LoVo (cell line): ENCODE data around the gene PHLPP1.
"Not testable (repeated sequence)": the region's sequence is repeated elsewhere in the genome, so short reads cannot be mapped to it uniquely, and the experiment has no call there.

Source experiments
- DNase-seq: peaks from one replicate; pipeline ENCODE4 v3.0.0-alpha.2; 2016; ENCODE audit warnings: low spot score

Gene PHLPP1

GRCh38 chr18:62897153-62897552 lies 181.8 kb downstream of the PHLPP1 start:
- no peak for DNase-seq

- DNase-seq, result no peak
Observed at GRCh38 chr18:62898359-62898758, 183.0 kb downstream of the PHLPP1 start.

DNA sequence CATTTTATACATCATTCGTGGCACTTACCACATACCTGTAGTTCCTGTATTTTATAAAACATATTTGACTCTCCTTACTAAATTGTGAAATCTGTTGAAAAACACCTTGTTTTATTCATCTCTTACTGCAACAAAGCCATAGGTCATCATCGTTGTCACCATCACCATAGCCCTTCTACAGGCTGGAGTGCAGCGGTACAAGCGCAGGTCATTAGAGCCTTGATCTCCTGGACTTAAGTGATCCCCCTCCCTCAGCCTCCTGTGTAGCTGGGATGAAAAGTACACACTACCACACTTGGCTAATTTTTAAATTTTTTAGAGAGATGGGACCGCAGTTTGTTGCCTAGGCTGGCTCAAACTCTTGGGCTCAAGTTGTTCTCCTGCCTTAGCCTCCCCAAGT lies 184.2 kb downstream of the PHLPP1 start:
- DNase-seq, result no peak

- DNase-seq, result no peak
Observed at GRCh38 chr18:62900132-62900883, 185.0 kb downstream of the PHLPP1 start.

- no peak for DNase-seq
Observed at GRCh38 chr18:62902776-62903175, 187.4 kb downstream of the PHLPP1 start.

- DNase-seq, result no peak
Observed at GRCh38 chr18:62904396-62905285, 189.3 kb downstream of the PHLPP1 start.

GRCh38 chr18:62912885-62913284 lies 197.5 kb downstream of the PHLPP1 start:
- no peak for DNase-seq

- DNase-seq, result not testable (repeated sequence)
Observed at GRCh38 chr18:62913824-62914223, 198.5 kb downstream of the PHLPP1 start.

DNA sequence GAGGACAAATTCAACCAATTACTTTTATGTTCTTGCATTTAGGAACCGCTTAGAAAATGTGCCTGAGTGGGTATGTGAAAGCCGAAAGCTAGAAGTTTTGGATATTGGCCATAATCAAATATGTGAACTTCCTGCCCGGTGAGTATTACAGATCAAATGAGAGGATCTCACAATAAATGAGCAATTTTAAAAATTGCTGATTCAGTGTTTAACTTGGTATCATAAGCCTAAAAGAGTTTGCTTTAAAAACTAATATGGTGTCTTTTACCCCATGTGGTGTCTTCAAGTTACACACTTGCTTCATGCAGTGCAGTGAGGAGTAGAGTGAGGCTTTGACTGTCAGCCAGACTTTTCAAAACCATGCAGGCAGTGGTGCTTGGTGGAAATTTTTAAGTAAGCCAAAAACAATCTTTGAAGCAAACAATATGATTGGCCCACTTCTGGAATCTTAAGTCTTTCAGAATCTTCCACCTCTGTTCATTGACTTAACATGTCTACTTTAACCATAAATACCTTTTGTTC lies 199.6 kb downstream of the PHLPP1 start:
- no peak for DNase-seq

DNA sequence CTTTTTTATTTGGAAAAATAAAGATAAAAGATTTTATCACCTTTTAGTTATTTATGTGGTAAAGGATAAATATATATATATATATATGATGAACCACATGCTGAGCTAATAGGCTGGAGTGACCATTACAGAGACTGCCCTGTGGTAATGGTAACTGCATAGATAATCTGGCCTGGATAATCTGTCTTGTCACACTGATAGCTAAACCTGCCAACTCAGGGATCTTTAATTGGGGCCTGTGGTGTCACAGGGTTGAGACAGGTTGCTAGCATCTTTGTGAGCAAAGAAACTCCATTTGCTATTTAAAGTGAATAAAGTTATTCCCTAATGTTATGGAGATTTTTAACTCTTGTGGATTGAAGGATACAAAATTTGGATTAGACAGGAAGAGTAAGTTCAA lies 203.0 kb downstream of the PHLPP1 start:
- DNase-seq, result no peak

DNA sequence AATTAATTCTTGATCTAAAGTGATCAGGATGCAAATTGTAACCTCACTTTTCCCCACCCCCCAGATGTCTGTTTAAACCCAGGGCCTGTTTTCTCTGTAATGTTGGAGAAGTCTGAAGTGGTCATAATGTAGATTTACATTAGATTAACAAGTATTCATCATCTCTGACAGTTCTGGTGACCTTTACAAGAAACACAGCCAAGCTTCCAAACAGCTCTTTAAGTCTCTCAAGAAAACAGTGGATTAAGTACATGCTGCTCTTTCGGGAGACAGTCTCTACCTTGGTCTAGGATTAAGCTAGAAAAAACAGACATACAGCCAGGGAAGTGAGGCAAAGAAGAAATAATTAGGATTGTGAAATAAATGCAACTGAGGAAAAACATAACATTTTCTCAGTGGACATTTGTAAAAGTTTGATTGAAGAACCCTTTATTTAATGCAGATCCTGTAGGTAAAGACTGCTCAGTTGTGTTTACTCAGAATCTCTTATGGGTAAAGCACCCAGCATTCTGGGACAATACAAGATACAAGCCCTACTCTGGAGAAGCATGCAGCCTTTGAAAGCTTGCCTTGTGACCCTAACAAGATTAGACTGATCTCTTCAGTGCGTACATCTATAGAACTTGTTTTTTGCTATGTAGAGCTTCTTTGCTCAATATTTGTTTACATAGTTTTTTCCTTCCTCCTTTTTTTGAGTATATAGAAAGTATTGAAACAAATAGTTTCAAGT lies 203.9 kb downstream of the PHLPP1 start:
- DNase-seq, result no peak

DNA sequence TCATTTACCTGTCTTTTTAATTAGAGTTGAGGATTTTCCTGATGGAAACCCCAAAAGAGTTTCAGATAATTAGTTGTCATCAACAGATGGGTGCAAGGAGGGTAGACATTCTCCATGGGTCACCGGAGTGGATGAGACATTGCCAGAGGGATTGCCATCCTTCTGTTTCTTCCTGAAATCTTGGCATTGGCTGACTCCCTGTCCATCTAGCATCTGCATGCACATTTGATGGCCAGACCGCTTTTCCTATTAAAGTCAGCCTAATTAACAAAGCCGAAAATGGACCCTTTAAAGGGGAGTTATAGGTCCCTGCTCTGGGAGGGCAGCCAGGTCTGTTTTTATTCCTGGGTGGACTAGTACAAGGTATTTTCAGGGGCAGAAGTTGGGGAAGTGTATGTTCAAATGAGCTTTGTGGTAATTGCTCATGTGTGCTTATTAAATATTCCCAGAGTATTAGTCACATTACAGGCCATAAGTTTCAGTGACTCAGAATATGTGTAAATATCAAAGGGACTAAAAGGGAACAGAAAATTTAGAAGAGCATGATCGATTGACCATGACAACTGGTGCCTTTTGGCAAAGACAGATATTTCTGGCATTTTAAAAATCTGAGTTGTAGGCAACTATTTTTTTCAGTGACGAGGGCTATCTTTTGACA lies 209.8 kb downstream of the PHLPP1 start:
- no peak for DNase-seq

DNA sequence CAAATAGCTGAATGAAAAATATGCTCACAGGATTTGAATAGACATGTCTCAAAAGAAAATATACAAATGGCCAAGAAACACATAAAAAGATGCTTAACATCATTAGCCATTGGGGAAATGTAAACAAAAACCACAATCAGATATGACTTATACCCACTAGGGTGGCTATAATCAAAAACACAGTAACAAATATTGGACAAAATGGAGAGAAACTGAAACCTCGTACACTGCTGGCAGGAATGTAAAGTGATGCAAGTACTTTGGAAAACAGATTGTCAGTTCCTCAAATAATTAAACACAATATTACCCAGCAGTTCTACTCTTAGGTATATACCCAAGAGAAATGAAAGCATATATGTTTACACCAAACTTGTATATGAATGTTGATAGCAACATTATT lies 213.0 kb downstream of the PHLPP1 start:
- DNase-seq, result no peak

- DNase-seq, result no peak
Observed at GRCh38 chr18:62933261-62933887, 218.0 kb downstream of the PHLPP1 start.

GRCh38 chr18:62935994-62936393 lies 220.7 kb downstream of the PHLPP1 start:
- DNase-seq, result no peak

- DNase-seq, result no peak
Observed at GRCh38 chr18:62937065-62937464, 221.7 kb downstream of the PHLPP1 start.

DNA sequence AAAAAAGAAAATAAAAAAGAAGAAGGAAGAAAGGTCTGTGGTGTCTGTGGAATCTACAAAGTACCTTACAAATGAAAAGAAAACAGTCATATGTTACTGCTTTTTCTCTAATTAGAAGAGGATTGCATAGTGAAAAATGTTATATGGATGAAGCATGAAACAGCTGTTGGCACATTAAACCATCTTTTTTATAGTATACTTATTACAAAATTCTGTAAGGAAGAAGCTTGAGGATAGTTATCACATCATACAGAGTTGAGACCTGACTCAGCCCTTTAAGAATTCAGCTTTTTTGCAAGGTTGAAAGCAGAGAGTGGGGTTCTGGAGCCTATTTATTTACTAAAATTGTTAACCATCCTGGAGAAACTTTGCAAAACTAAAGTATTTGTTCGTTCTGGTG lies 222.7 kb downstream of the PHLPP1 start:
- no peak for DNase-seq

- DNase-seq, result no peak
Observed at GRCh38 chr18:62938487-62938886, 223.1 kb downstream of the PHLPP1 start.

DNA sequence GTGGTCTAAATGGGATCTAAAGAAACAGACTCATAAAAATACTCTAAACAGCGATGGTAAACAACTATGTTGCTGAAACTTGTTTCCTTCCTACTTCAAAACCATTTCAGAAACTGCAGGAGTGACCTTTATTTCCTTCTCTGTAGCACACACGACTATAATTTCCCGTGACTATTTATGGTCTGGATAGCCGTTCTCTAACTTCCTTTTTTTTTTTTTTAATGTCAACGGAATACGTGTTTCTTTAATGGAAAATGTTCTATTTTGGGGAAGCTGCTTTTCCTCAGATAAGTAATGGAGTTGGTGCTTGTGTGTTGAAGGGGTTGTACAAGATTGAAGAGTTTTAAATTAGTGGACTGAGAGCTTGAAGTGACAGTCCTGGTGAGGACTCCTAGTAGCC lies 224.1 kb downstream of the PHLPP1 start:
- no peak for DNase-seq

GRCh38 chr18:62939926-62940325 lies 224.6 kb downstream of the PHLPP1 start:
- DNase-seq, result no peak

DNA sequence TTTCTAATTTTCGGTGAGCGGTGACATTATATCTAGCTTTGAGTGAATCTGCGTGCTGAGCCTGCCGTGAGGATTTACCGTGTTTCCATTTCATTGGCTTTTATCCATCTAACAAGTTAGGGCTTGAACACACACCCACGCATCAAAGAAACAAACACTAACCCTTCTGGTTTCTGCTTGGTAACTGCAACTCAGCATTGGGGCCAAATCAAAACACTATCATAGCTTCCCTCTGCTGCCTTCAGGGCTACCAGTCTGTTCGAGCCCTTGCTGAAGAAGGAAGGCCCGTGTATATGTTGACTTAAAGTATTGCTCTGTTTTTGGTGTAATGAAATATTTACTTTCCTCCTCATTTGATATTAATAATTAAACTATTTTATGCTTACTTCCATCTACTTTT lies 227.2 kb downstream of the PHLPP1 start:
- DNase-seq, result no peak
